ENCODE data around the gene ABCC12.

DNA sequence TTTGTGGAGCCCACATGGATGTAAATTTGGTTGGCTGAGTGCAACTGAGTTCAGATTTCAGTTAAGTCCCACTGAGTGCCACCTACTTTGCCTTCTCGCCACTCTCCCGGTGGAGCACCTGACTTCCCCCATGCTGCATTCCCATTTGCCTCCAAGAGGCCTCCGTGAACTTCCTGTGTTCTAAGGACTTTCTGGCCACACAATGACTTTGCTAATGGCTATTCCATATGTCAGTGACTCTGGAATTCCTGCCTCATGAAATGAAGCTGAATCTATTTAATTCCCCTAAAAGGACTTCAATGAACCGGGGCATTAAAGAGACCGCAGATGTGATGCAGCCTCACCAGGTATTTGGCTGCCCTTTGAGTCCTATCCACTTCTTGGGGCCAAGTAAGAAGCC lies 29.9 kb downstream of the ABCC12 start:
- TF ChIP-seq POLR2AphosphoS2 (IDR thresholded peaks at IDR 0.05; ENCODE audit: low read depth, low read length) (no peak), RAD21 (IDR thresholded peaks at IDR 0.05; ENCODE audit: insufficient read depth, low read depth, low read length) (no peak)

All from GM12878 (cell line).